SK-N-SH (cell line): ENCODE results near the gene TYSND1. TPM values are rescaled to one million over a fixed set of nuclear protein-coding genes. Genes with fewer than 3 reads are reported as not detected.

ENCODE experiments used
- CTCF ChIA-PET: fragments of 300-600, 350-600 bp; formaldehyde crosslinking; extraction: SDS; loops from one replicate; lab custom pipeline; 2021; lab: Yijun Ruan, JAX
- POLR2A ChIA-PET: fragments of 350-600 bp; sonication (Branson Sonifier 250); formaldehyde crosslinking; extraction: SDS; loops from one replicate; lab custom pipeline; 2020; ENCODE audit warnings: antibody characterized with exemption, inconsistent platforms; lab: Yijun Ruan, JAX
- DNase-seq: peaks from one replicate; pipeline ENCODE4 v3.0.0; 2012
- H2AFZ ChIP-seq: fragments of 200-600 bp; sonication (generic); 2 replicates; pipeline ENCODE4 v1.8.1; 2016; ENCODE audit warnings: antibody characterized with exemption, mild to moderate bottlenecking, low read depth
- H3F3A ChIP-seq: fragments of 200-600 bp; sonication (generic); replicated peaks from 2 replicates; pipeline ENCODE3; 2016; ENCODE audit warnings: antibody characterized with exemption, mild to moderate bottlenecking; ENCODE audit not compliant: insufficient read depth
- H3K27ac ChIP-seq, 2 experiments: fragments of 200-500 bp in 1 of 2; fragments of 200-600 bp in 1 of 2; sonication (Bioruptor generic) in 1 of 2; sonication (generic), shearing (Covaris generic) in 1 of 2; 2 replicates each; pipeline versions ENCODE4 v1.5.1 to v1.6.1; 2014 to 2016; ENCODE audit warnings: low read depth in 2 of 2, inconsistent platforms in 1 of 2, low read length in 1 of 2, mild to moderate bottlenecking in 1 of 2, mixed read lengths in 1 of 2
- H3K27me3 ChIP-seq: fragments of 200-600 bp; sonication (generic), shearing (Covaris generic); 2 replicates; pipeline ENCODE4 v1.6.1; 2016; ENCODE audit warnings: mixed run types; ENCODE audit not compliant: insufficient read depth
- H3K36me3 ChIP-seq, 2 experiments: fragments of 200-500 bp in 1 of 2; fragments of 200-600 bp in 1 of 2; sonication (Bioruptor generic) in 1 of 2; sonication (generic) in 1 of 2; replicated peaks in 1 of 2; 2 replicates each; pipeline versions ENCODE3 to v1.5.1; 2014 to 2016; ENCODE audit warnings: low read length in 1 of 2, mild to moderate bottlenecking in 1 of 2; ENCODE audit not compliant: insufficient read depth in 2 of 2, control insufficient read depth in 1 of 2
- H3K4me1 ChIP-seq, 2 experiments: fragments of 200-500 bp in 1 of 2; fragments of 200-600 bp in 1 of 2; sonication (Bioruptor generic) in 1 of 2; sonication (generic), shearing (Covaris generic) in 1 of 2; 2 replicates each; pipeline versions ENCODE4 v1.5.1 to v1.6.1; 2014 to 2016; ENCODE audit warnings: low read depth in 1 of 2, low read length in 1 of 2, mixed run types in 1 of 2; ENCODE audit not compliant: insufficient read depth in 2 of 2, control insufficient read depth in 1 of 2
- H3K4me2 ChIP-seq: fragments of 200-600 bp; sonication (generic), shearing (Covaris generic); 2 replicates; pipeline ENCODE4 v1.6.1; 2017; ENCODE audit warnings: mixed run types
- H3K4me3 ChIP-seq, 2 experiments: fragments of 200-500 bp in 1 of 2; fragments of 200-600 bp in 1 of 2; sonication (Bioruptor generic) in 1 of 2; sonication (generic), shearing (Covaris generic) in 1 of 2; 2 replicates each; pipeline versions ENCODE4 v1.5.1 to v1.8.1; 2014 to 2016; ENCODE audit warnings: low read depth in 2 of 2, inconsistent platforms in 1 of 2, low read length in 1 of 2, mild to moderate bottlenecking in 1 of 2, mixed read lengths in 1 of 2, moderate library complexity in 1 of 2
- H3K79me2 ChIP-seq: fragments of 200-600 bp; sonication (generic); 2 replicates; pipeline ENCODE4 v1.8.1; 2017; ENCODE audit warnings: mild to moderate bottlenecking; ENCODE audit not compliant: insufficient read depth
- H3K9ac ChIP-seq: fragments of 200-600 bp; sonication (generic); 2 replicates; pipeline ENCODE4 v1.6.1; 2017; ENCODE audit warnings: mixed run types
- H3K9me2 ChIP-seq: fragments of 200-600 bp; sonication (generic); 2 replicates; pipeline ENCODE4 v1.6.1; 2017; ENCODE audit warnings: mixed run types
- H3K9me3 ChIP-seq: fragments of 200-600 bp; sonication (generic); 2 replicates; pipeline ENCODE4 v1.6.1; 2017; ENCODE audit warnings: mixed run types, mild to moderate bottlenecking, moderate library complexity
- H4K20me1 ChIP-seq: fragments of 200-600 bp; sonication (generic); 2 replicates; pipeline ENCODE4 v1.6.1; 2017; ENCODE audit warnings: mild to moderate bottlenecking, mixed run types; ENCODE audit not compliant: insufficient read depth
- GABPA ChIP-seq: IDR thresholded peaks from 2 replicates; pipeline ENCODE4 v1.4.0; 2012; ENCODE audit warnings: low read depth, mild to moderate bottlenecking
- JUND ChIP-seq: IDR thresholded peaks from 2 replicates; pipeline ENCODE4 v1.4.0; 2012
- MXI1 ChIP-seq: IDR thresholded peaks from 2 replicates; pipeline ENCODE4 v1.6.1; 2012; ENCODE audit warnings: mild to moderate bottlenecking, low read depth, low read length, improper control_type of control experiment
- RAD21 ChIP-seq: IDR thresholded peaks from 2 replicates; pipeline ENCODE4 v1.6.1; 2012; ENCODE audit warnings: mild to moderate bottlenecking, low read length
- REST ChIP-seq: IDR thresholded peaks from 2 replicates; pipeline ENCODE4 v1.6.1; 2012; ENCODE audit warnings: mild to moderate bottlenecking, low read depth, low read length, moderate library complexity
- SMC3 ChIP-seq: IDR thresholded peaks from 2 replicates; pipeline ENCODE4 v1.6.1; 2012; ENCODE audit warnings: low read depth, low read length, improper control_type of control experiment
- WGBS: methylation state at CpG from one replicate; pipeline ENCODE4 v1.1.6; 2017; ENCODE audit warnings: low lambda C conversion rate; 5-methylcytosine and 5-hydroxymethylcytosine counted together
- polyA plus RNA-seq, 3 experiments: library from polyadenylated mRNA; depleted of rRNA; stranded (reverse); fragments of >200 nt; gene quantifications; 2 replicates each; pipeline ENCODE4 v1.2.3, GENCODE V29; 2012

The TYSND1 gene
- polyA plus RNA-seq, 1 of the 3 experiments (the other 2 are of a cell fraction): 7.4 TPM

- Histone ChIP-seq H3K79me2 (no peaks in the 10 kb centered on the region), H3K36me3 (no peaks in the 10 kb centered on the region), H2AFZ (no peak overlapping the region), H3K4me1 (no peaks in the 10 kb centered on the region), H3K4me2 (no peak overlapping the region), H3F3A (peaks cover 5% of the 10 kb centered on the region), H3K9ac (no peak overlapping the region), H3K27ac (no peak overlapping the region), H3K9me3 (no peaks in the 10 kb centered on the region), H3K9me2 (no peaks in the 10 kb centered on the region), H3K4me3 (no peak overlapping the region), H4K20me1 (no peaks in the 10 kb centered on the region)
- DNase-seq: no peak
- 92% methylated on average over 14 of the region's 15 CpGs for WGBS
- ChIA-PET POLR2A (no interaction called here), CTCF (interaction anchor here (0.6 to 5.7 kb wide), 5 partner anchors 10 to 276 kb away, joined by 3 to 62 read pairs (median 3); partner anchors contain the start of gene TYSND1)
- TF ChIP-seq GABPA: no peak
- no peak for TF ChIP-seq SMC3
- TF ChIP-seq REST: no peak
- no peak for TF ChIP-seq RAD21
- TF ChIP-seq, all 33 proteins: peak for 0
- H3K27me3 ChIP-seq: no peaks in the 10 kb centered on the region
Observed at GRCh38 chr10:70126700-70127395, 19.7 kb downstream of the TYSND1 start.

DNA sequence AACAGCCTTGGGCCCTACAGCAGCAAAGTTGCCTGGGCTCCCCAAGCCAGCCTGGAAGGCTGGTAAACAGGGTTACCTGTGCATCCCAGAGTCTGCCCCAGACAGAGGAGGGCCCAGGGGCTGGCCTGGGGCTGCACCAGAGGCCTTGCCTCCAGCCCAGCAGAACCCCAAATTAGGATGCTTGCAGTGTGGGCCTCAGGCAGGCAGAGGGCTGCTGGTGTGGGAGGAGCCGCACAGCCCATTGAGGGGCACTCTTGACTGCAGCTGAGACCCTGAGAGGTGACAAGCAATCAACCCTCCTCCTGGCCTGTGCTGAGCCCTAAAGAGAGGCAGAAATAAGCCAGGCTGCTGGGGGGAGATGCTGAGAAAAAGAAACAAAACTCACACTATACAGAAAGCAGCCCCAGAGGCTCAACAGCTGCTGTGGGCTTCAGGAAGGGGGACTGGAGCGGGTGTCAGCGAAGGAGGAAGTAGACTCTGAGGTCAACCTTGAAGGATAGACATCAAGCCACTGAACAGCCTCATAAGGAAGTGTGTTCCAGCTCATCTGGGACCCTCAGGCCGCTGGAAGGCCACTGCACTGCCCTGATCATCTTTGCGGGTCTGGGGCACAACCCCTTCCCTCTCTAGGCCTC, 20.5 kb downstream of the TYSND1 start:
- POLR2A ChIA-PET: no interaction called here
- no peaks in the 10 kb centered on the region for H3K27me3 ChIP-seq
- no peak for DNase-seq
- no peaks in the 10 kb centered on the region for H3K79me2 ChIP-seq
- H3F3A ChIP-seq: peaks cover 5% of the 10 kb centered on the region
- H3K4me3 ChIP-seq: no peak overlapping the region
- H3K4me1 ChIP-seq: no peaks in the 10 kb centered on the region
- no peaks in the 10 kb centered on the region for H3K36me3 ChIP-seq
- no peak overlapping the region for H2AFZ ChIP-seq
- H3K4me2 ChIP-seq: no peak overlapping the region
- TF ChIP-seq MXI1: no peak
- TF ChIP-seq SMC3: no peak
- TF ChIP-seq JUND: no peak
- no peaks in the 10 kb centered on the region for H4K20me1 ChIP-seq
- H3K9me3 ChIP-seq: no peaks in the 10 kb centered on the region
- no peaks in the 10 kb centered on the region for H3K9me2 ChIP-seq
- 94% methylated on average over 5 of the region's 5 CpGs for WGBS
- no peak overlapping the region for H3K27ac ChIP-seq
- CTCF ChIA-PET: interaction anchor here (0.6 to 5.7 kb wide), 5 partner anchors 10 to 277 kb away, joined by 3 to 62 read pairs (median 3); partner anchors contain the start of gene TYSND1
- H3K9ac ChIP-seq: no peak overlapping the region
